ENCODE data around the gene TUG1.

TUG1 gene

DNA sequence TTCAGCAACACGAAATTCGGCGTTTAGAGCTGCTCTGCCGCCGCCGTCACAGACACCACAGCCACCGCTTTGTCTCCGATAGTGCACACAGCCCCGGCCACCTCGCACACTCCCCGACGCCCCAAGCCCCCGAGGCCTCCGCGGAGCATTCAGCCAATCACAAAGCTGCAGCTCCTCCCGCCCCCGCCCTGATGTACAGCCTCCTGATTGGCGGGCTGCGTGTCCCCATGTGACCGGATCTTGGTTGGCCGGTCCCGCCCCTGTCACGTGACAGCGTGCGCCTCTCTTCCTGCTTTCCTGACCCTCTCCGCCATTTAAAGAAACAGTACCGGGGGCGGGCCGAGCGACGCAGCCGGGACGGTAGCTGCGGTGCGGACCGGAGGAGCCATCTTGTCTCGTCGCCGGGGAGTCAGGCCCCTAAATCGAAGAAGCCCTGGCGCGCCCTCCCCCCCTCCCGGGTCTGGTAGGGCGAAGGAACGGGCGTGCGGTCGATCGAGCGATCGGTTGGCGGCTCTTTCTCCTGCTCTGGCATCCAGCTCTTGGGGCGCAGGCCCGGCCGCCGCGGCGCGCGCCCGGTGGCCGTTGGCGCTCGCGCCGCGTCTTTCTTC, at the start of gene TUG1:
TUG1 (plus strand) TSS at position 342 of the 608 bp plus-strand sequence.
- DNase-seq = peak; percentile 97 to 98

DNA sequence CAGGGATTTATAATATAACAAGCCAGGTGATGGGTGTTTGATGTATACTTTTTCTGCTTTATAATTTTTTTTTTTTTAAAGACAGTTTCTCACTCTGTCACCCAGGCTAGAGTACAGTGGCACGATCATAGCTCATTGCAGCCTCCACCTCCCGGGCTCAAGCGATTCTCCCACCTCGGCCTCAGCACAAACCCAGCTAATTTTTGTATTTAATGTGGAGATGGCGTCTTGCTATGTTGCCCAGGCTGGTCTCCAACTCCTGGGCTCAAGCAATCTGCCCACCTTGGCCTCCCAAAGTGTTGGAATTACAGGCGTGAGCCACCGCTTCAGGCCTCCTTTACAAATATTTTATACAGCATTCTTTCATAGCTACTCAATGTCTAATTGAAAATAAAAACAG, 49.1 kb upstream of the TUG1 start:
- DNase-seq = no peak

- peak; percentile 88 to 89 for DNase-seq
Measured at GRCh38 chr22:30920407-30920806, 48.7 kb upstream of the TUG1 start.

DNA sequence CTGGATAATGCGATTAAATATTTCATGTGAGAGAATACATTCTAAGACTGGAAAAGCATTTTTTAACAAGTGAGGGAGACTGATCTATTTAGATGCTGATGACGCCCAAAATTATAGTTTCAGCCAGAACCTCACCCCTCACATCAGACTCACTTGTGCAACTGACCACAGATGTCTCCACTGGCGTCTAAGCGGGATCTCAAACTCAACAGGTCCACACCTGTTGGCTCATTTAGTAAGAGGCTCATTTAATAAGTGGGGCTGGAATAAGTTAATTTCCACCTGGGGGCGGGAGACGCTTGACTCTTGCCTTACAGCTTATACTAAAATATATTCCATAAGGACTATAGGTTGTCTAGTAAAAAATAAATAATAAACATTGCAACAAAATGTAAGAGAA, 48.0 kb upstream of the TUG1 start:
- DNase-seq = no peak

DNA sequence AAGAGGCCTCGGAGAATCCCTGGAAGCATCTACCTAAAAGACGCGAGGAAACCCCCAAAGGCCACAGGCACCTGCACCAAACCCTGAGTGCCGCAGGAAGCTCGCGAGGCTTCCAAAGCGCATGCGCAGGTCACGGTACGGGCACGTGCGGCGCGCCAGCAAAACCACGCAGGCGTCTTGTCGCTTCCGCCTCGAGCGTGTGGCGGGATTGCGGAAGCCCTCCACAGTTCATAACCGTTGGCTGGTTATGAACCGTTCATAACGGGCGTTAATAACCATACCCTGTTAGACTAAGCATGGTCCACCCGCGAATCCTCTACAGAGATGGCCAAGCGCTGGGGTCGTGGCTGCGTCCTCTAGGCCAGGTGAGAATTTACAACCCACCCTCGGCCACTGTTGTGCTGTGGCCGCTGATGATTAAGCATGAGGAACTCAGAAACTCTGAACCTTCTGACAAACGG, 46.9 kb upstream of the TUG1 start:
- peak; percentile 68 to 75 for DNase-seq

DNA sequence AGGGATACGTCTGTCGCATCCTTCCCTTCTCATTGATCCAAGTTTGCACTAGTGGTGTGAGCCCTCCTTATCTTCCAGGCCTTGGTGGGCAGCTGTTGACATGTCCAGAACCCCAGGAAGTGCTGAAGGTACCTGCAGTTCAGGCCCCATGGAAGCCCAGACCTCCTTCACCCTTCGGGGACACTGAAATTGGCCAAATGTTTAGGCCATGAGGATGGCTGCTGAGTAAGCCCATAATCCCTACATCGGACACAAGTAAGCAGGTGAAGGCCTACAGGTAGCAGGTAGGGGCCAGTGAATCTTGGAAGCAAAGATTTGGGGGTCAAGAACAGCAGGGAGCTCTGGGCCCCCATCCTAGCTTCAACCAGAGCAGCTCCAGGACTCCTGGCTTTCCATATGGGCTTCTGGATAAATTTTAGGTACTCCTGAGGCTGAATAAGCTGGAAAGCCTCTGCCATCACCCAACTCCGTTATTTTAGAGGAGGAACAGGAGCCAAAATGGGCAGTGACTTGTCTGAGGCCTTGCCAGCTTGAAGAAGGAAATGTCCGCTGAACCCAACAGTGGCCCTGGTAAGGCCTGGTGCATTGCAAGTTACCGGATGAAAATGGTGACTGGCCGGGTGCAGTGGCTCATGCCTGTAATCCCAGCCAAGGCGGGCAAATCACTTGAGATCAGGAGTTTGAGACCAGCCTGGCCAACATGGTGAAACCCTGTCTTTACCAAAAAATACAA, 45.7 kb upstream of the TUG1 start:
- no peak for DNase-seq

DNA sequence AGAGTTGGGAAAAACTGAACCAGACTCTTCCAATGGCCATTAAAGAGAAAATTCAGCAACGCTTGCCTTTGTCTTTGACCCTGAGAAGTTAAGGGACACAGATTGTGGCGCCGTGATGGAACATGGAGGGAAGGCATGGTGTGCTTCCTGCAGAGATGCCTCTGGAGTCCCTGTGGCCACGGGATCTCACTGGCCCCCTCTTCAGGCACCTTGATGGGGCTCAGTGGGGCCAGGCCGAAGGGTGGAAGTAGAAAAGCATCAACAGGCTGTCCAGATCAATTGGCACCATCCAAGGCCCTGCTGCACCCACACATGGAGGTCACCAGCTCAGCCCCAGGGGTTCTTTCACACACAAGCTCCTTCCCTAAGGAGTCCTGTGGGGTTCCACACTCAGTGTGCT, 43.4 kb upstream of the TUG1 start:
- DNase-seq = no peak

- no peak for DNase-seq
Measured at GRCh38 chr22:30926706-30927105, 42.4 kb upstream of the TUG1 start.

- DNase-seq = no peak
Measured at GRCh38 chr22:30927806-30928205, 41.3 kb upstream of the TUG1 start.

DNA sequence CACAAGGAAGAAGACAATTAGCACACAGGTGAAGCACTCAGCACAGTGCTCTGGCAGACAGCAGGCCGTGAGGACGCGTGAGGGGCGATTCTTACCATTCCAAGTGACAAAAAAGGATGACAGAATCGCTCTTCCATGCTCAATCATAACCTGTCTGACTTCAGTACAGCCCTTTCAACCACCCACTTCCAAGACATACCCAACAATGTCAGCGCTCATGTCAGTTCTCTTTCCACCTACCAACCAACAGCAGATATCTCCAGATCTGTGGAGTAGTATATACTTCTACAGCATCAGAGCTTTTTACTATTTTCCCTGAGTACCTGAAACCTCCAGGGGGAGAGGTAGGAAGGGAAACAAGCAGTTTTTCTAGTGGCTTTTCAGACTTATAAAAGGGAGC, 40.7 kb upstream of the TUG1 start:
- DNase-seq = no peak

GRCh38 chr22:30930228-30930627, 38.8 kb upstream of the TUG1 start:
- no peak for DNase-seq

DNA sequence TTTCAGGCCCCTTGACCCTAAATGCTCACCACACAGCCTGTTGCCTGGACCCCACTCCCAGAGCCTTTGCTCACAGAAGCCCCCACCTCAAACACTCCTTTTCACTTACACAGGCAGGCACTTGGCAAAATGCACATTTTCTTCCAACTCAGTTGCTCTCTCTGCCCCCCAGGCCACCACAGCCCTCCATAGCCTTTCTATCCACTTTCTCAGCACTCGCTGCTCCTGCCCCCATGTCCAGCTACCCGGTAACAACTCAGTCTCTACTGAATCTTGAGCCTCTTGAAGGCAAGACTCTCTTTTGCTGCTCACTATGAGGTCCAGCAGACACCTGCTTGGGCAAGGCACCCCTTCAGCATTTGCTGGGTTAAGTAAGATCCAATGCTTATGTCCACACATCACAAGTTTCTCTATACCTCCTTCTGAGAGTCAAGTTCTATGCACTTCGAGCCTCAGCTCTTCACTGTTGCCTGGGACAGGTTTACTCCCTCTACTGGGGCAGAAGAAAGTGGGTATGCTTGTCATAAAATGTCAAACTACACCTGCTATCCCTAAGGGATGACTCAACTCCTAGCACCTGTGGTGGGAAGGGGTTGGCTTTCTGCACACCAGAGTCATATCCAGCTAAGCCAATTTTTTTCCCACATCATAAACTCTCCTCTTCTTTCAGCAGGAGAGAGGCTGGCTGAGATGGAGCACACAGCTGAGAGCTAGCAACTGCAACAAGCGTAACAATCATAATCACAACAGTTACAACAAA, 37.3 kb upstream of the TUG1 start:
- no peak for DNase-seq

DNA sequence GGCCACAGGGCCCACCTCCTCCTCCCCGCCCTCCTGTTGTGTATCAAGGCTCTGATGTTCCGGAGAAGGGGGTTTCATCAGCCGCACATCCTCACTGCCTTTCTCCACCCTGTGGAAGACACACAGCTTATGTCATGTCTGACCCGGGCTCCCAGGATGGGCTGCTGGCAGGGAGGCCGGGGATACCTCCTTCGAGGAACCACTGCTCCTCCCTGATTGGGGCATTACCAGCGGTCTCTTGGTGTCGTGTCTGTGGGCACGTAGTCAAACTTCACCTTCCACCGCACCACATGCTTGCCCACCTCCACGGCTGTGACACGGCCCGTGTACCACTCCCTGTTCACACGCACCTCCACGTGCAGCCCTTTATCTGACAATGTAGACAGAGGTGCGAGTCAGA, 36.4 kb upstream of the TUG1 start:
- no peak for DNase-seq

DNA sequence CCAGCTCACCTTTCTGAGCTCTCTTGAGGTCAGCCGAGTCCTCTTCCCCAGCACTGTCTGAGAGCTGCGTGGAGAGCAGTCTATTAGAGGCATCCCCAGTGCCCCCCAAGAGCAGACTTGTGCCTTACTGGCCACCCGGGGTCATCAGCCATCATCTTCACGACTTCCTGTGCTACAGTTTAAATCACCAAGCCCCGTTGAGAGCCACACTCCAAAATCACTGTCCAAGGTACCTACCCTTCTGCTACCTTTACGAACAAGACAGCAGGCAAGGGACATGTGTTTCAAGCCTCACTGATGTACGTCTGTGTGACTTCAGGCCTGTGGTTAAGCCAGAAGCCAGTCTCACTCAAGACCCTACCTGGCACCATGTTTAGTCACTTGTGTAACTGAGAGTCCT, 35.6 kb upstream of the TUG1 start:
- no peak for DNase-seq

- DNase-seq = no peak
Measured at GRCh38 chr22:30934053-30934452, 35.0 kb upstream of the TUG1 start.

DNA sequence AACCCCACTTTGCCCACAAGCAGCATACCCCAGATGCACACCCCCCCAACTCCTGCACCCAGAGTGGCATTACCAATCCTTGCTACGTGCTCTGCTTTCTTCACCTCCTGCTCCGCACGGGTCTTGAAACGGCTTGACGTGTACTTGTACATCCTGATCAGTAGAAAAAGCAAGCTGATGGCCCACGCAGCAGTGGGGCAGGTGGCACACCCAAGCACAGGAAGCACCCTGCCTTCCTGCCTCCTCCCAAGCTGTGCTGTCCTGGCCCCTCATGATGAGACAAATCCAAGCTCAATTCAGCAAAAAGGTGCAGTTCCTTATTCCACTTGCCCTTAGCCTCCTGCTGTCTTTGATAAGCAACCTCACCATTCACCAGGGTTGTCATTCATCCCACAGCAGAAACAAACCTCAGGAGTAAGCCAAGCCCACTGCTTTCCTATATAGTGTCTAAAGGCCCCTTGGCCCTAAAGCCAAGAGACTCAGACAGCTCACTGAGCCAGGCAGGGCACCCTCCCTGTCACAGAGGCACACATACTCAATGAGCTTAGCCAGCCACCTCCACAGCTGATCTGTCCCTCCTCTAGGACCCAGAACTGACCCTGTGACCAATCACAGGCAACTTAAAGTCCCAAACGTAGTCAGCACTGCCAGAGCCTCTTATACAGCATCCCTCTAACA, 28.2 kb upstream of the TUG1 start:
- peak; percentile 47 to 53 for DNase-seq

- no peak for DNase-seq
Measured at GRCh38 chr22:30941363-30941740, 27.7 kb upstream of the TUG1 start.

DNA sequence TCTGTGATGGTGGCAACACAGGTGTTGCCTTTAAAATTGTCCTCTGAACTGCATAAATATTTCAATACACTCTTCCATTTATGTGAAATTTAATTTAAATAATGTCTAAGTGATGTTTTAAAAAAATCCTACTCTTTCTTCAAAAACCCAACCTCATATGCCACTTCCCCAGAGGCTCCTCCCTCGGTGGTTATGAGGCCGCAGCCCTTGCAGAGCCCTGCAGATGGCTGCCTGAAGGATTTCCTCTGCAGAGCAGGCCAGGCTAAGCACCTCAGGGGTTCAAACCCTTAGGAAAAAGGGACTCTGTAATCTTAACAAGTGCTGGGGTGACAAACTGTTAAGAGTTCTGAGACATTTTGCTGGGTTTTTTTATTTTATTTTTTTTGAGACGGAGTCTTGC, 25.7 kb upstream of the TUG1 start:
- DNase-seq = peak in 1 of 2 experiments; percentile 30

DNA sequence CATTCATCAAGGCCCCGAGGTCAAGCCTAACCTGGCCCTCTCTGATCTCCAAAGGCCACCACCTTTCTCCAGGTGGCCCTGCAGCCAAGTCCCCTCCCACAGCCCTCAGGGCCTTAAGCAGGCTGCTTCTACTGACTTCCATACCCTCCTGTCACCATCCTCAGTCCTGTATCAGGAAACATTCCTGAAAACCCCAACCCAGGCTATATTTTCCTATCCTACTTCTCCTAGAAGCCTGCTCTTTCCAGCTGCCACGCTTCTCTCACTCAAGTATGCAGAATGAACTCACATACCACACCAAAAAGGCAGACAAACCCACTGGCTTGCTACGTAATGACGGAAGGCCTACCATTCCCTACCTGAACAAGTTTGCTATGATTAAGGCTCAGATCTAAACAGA, 24.1 kb upstream of the TUG1 start:
- DNase-seq = no peak

DNA sequence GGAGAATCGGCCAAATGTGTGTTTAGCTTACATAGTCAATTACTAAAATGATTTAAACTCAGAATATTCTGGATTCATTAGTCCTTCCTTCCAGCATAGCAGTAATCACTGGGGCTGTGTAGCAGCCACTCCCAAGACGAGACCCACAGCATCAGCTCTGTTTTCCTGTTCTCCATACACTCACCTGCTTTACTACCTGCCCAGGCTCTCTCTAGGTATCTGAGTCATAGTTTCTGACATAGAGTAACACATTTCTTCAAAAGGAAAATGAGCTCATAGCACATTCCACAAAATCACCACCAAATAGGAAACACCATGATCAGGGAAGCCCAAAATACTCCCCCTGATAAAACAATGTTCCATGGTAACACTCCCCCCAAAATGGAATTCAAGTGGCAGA, 23.4 kb upstream of the TUG1 start:
- no peak for DNase-seq

DNA sequence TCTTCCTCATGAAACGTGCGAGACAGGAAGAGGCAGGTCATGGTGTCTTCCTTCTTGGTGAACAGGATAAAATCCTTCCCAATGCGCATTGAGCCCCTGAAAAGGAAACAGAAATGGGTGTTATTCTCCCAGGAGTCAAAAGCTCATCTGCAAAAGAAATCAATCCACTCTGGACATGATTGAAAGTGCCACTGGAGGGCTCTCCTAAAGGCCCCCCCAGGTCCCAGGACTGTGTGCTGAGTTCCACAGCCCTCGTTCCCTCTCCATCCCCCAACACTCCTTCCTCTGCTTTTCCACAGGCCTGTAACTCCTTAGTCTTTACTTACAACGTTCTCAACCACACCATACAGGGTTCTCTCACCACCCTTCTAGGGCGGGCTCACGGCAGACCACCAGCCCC, 22.7 kb upstream of the TUG1 start:
- DNase-seq = no peak

DNA sequence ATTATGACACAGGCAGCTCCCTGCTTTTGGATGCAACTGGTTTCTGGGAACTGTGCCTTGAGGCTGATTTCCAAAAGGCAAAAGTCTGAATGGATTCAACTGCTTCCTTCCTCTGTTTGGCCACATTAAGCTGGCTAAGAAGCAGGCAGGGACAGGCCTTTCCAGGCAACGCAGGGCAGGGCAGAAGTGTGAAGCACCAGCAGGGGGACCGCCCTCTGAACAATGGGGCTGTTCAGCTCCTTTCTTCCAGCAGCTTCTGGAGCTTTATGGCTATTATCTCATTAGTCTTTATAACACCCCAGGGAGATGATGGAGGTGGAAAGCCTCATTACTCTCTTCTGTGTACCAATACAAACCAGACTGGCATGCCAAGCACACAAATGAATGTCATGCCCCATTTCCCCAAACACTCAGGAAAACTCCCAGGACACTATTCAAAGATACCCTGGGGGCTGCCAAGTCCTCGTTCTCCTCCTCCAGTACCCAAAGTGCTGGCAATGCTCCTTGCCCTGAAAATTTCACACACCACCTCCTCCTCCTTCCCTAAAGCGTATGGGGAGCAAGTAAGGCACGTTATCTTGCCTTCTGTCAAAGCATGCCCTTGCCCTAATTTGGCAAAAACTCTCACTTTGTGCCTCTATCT, 21.8 kb upstream of the TUG1 start:
- no peak for DNase-seq

Data from activated CD4-positive, alpha-beta T cell treated with anti-CD3 and anti-CD28 coated beads, Interleukin-2, amount 50 U/mL, for 48 hours (primary cell).